ENCODE data around the gene MYH9.

The MYH9 gene

DNA sequence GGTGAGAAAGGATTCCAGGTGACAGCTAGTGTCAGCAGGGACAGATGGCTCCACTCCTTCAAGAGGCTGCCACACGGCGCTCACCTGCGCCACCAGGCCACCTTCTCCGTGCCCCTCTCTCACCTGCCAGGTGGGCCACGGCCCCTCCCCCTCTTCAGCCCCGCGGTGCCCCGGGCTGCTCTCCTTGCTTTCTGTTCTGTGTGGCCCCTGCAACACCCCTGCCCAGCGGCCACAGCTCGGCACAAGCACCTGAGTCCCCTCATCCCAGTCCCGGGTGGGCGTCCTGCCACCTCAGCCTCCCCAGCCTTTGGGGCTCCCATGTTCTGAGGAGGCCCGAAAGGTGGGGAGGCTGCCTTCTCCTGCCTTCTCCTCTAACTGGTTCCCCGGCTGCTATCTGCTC is 88.5 kb downstream of the MYH9 start:
- in situ Hi-C loops (cut with MboI; ENCODE audit: low pct_unique_long_range_greater_than_20kb, low sequenced_read_pairs, unreplicated experiment) = no loop called here
- DNase-seq (ENCODE audit: low spot score) = no peak
- TF ChIP-seq, protein P1, sequence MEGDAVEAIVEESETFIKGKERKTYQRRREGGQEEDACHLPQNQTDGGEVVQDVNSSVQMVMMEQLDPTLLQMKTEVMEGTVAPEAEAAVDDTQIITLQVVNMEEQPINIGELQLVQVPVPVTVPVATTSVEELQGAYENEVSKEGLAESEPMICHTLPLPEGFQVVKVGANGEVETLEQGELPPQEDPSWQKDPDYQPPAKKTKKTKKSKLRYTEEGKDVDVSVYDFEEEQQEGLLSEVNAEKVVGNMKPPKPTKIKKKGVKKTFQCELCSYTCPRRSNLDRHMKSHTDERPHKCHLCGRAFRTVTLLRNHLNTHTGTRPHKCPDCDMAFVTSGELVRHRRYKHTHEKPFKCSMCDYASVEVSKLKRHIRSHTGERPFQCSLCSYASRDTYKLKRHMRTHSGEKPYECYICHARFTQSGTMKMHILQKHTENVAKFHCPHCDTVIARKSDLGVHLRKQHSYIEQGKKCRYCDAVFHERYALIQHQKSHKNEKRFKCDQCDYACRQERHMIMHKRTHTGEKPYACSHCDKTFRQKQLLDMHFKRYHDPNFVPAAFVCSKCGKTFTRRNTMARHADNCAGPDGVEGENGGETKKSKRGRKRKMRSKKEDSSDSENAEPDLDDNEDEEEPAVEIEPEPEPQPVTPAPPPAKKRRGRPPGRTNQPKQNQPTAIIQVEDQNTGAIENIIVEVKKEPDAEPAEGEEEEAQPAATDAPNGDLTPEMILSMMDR (IDR thresholded peaks at IDR 0.05; ENCODE audit: extremely low read depth, insufficient read depth, missing control alignments) = no peak

DNA sequence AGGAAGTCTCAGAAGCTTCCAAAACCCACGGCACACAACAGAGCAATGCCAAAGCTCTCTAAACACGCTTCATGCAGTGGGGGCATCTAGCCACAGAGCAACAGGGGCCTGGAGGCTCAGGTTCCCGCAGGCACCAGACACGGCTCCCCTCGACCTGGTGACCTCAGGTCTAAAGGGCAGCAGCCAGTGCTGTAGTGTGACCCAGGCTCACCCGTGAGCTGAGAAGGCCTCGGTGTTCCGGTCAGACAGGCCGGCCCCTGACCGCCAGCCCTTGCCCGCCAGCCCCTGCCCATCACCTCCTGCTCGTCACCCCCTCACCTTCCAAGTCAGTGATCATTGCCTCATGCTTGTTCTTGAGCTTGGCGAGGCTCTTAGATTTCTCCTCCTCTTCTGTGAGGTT is 89.2 kb downstream of the MYH9 start:
- in situ Hi-C loops (cut with MboI; ENCODE audit: low pct_unique_long_range_greater_than_20kb, low sequenced_read_pairs, unreplicated experiment) = no loop called here
- DNase-seq (ENCODE audit: low spot score) = no peak
- TF ChIP-seq, protein P1 (IDR thresholded peaks at IDR 0.05; ENCODE audit: extremely low read depth, insufficient read depth, missing control alignments) = no peak

GRCh38 chr22:36298118-36298517 is 89.6 kb downstream of the MYH9 start:
- in situ Hi-C loops (cut with MboI; ENCODE audit: low pct_unique_long_range_greater_than_20kb, low sequenced_read_pairs, unreplicated experiment) = no loop called here
- TF ChIP-seq, protein P1 (IDR thresholded peaks at IDR 0.05; ENCODE audit: extremely low read depth, insufficient read depth, missing control alignments) = no peak

DNA sequence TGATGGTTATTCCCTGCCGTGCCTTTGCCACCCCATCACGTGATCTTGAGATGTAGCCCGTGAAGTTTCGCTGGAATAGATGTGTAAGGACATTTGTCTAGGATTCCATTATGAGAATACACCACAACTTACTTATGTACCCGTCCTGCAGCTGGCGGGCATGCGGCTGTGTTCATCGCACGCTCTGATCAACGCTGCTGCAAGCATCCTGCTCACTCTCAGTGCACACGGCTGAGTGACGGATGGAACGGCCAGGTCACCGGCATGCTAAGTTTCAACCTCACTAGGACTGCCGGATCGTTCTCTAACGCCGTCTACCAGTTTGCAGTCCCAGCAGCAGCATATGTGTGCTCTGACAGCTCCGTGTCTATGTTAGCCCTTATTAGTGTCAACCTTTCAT is 90.2 kb downstream of the MYH9 start:
- no peak for DNase-seq (ENCODE audit: low spot score)
- TF ChIP-seq, protein P1 (IDR thresholded peaks at IDR 0.05; ENCODE audit: extremely low read depth, insufficient read depth, missing control alignments) = no peak
- in situ Hi-C loops (cut with MboI; ENCODE audit: low pct_unique_long_range_greater_than_20kb, low sequenced_read_pairs, unreplicated experiment) = no loop called here

More at GRCh38 chr22:36298118-36298517, 89.6 kb downstream of the MYH9 start:
- DNase-seq (ENCODE audit: low spot score) = no peak

GRCh38 chr22:36296690-36297089 is 91.1 kb downstream of the MYH9 start:
- TF ChIP-seq, protein P1 (IDR thresholded peaks at IDR 0.05; ENCODE audit: extremely low read depth, insufficient read depth, missing control alignments) = no peak
- DNase-seq (ENCODE audit: low spot score) = no peak
- in situ Hi-C loops (cut with MboI; ENCODE audit: low pct_unique_long_range_greater_than_20kb, low sequenced_read_pairs, unreplicated experiment) = no loop called here

GRCh38 chr22:36295247-36295646 is 92.5 kb downstream of the MYH9 start:
- TF ChIP-seq, protein P1 (IDR thresholded peaks at IDR 0.05; ENCODE audit: extremely low read depth, insufficient read depth, missing control alignments) = no peak
- in situ Hi-C loops (cut with MboI; ENCODE audit: low pct_unique_long_range_greater_than_20kb, low sequenced_read_pairs, unreplicated experiment) = no loop called here
- no peak for DNase-seq (ENCODE audit: low spot score)

- DNase-seq (ENCODE audit: low spot score) = no peak
- in situ Hi-C loops (cut with MboI; ENCODE audit: low pct_unique_long_range_greater_than_20kb, low sequenced_read_pairs, unreplicated experiment) = no loop called here
- TF ChIP-seq, protein P1 (IDR thresholded peaks at IDR 0.05; ENCODE audit: extremely low read depth, insufficient read depth, missing control alignments) = no peak
Measured at GRCh38 chr22:36294801-36295200, 93.0 kb downstream of the MYH9 start.
